Breast epithelium (tissue), 3 donors: Measurements from ENCODE around the gene CHD1L.

Experiments used
- CTCF ChIP-seq, 3 donors: fragments of 450-650 bp; IDR thresholded peaks; one replicate each; pipeline ENCODE4 v1.5.1; 2016 to 2017; ENCODE audit warnings: antibody characterized with exemption in 3 of 3, mild to moderate bottlenecking in 3 of 3, moderate library complexity in 3 of 3
- POLR2A ChIP-seq: fragments of 450-650 bp; IDR thresholded peaks from one replicate; pipeline ENCODE4 v1.6.1; 2016; ENCODE audit warnings: antibody characterized with exemption, mild to moderate bottlenecking, moderate library complexity
- POLR2AphosphoS5 ChIP-seq, 3 donors: sonication (generic); formaldehyde crosslinking; IDR thresholded peaks; one replicate each; pipeline ENCODE4 v1.6.1; 2017; ENCODE audit warnings: antibody characterized with exemption in 3 of 3

DNA sequence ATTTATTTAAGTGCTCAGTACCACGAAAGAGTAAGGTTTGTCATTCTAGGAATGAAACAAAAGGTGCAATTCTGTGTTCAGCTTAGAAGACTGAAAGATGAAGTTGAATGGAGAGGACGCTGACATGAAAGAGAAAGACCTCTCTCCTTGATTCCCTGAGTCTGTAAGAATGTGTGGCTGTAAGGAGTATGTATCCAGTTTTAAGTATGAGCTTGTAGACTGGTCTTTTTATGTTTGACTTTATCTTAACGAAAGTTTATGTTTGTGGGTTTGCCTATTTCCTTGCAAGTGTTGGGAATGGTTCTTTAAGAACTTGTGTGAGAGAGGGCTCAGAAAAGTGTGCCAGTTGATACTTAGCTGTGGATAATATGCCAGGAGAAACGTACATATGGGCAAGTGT is 1.4 kb downstream of the CHD1L start:
- TF ChIP-seq CTCF (IDR thresholded peaks at IDR 0.05) (no peak), POLR2AphosphoS5 (IDR thresholded peaks at IDR 0.05) (no peak), POLR2A (no peak)
